ENCODE measurements around the gene NCOR1. TPM values are rescaled to one million over a fixed set of nuclear protein-coding genes. Genes with fewer than 3 reads are reported as not detected.

NCOR1 gene
- total and polyA plus RNA-seq, 10 of the 15 experiments (the other 5 are each of a cell fraction or from before 2014, with no cell fraction given) = 34.5 to 135 (median 82.9) TPM

GRCh38 chr17:15981208-15981607 lies 234.1 kb downstream of the NCOR1 start:
- no peaks in the 10 kb centered on the region for H3K9me3 ChIP-seq (replicated peaks; ENCODE audit: control insufficient read depth, insufficient read depth, low read length)
- ChIA-PET SMC1A (ENCODE audit: uncharacterized antibody, unreplicated experiment) (interaction anchor here (0.7 to 1.8 kb wide), 2 partner anchors 17 to 23 kb away, joined by 3 to 5 read pairs; no protein-coding TSS in a partner anchor), RAD21 (ENCODE audit: unreplicated experiment) (interaction anchor here (0.7 kb wide), 1 partner anchor 232 kb away, joined by 3 read pairs; no protein-coding TSS in a partner anchor), POLR2A (no interaction called here), CTCF (no interaction called here)
- 5% methylated on average over 2 of the region's 2 CpGs for WGBS (ENCODE audit: insufficient coverage, insufficient replicate concordance, low lambda C conversion rate, missing lambda C conversion rate)
- in situ Hi-C loops (cut with MboI) (loop anchor here (25.0 kb wide), 2 partner anchors 419 to 719 kb away; partner anchors contain the start of genes PMP22 and TVP23C), intact Hi-C loops (cut with micrococcal nuclease; ENCODE audit: unreplicated experiment) (no loop called here)
- DNase-seq (ENCODE audit: low read depth, low spot score) (peak; percentile 55), ATAC-seq (peak; percentile 98), FAIRE-seq (peak; percentile 80)
- H3K4me3 ChIP-seq = no peak overlapping the region
- BruUV-seq (replicated peaks) = no TSS peak
- H3K4me1 ChIP-seq (ENCODE audit: control insufficient read depth, insufficient read depth, low read length) = peaks cover 17% of the 10 kb centered on the region
- H3K4me2 ChIP-seq (ENCODE audit: control insufficient read depth, insufficient read depth) = peak overlapping the region; percentile 56
- H3K27ac ChIP-seq (ENCODE audit: control insufficient read depth, insufficient read depth) = no peak overlapping the region
- no peak overlapping the region for H2AFZ ChIP-seq (ENCODE audit: control insufficient read depth, low read depth, low read length)
- H4K20me1 ChIP-seq (ENCODE audit: control insufficient read depth, insufficient read depth) = 0 out of 2 replicates have a peak, but pooled peaks cover 3% of the 10 kb centered on the region
- H3K9ac ChIP-seq (ENCODE audit: control insufficient read depth, insufficient read depth, low read length) = no peak overlapping the region
- no peaks in the 10 kb centered on the region for H3K36me3 ChIP-seq (ENCODE audit: control insufficient read depth in 2 of 2, insufficient read depth in 2 of 2, low read length in 1 of 2)
- H3K79me2 ChIP-seq (ENCODE audit: control insufficient read depth, insufficient read depth, low read length) = no peaks in the 10 kb centered on the region
- no peaks in the 10 kb centered on the region for H3K27me3 ChIP-seq (replicated peaks in 1 of 2; ENCODE audit: control insufficient read depth in 2 of 2, insufficient read depth in 2 of 2, low read length in 1 of 2)
- peak in 1 of 2 experiments; percentile 47; a peak in 1 of 4 replicates for TF ChIP-seq ETV6 (conservative IDR thresholded peaks at IDR 0.05 in 1 of 2, IDR thresholded peaks at IDR 0.05 in 1 of 2; ENCODE audit: borderline replicate concordance in 1 of 2, low read depth in 1 of 2)
- TF ChIP-seq, protein P1, sequence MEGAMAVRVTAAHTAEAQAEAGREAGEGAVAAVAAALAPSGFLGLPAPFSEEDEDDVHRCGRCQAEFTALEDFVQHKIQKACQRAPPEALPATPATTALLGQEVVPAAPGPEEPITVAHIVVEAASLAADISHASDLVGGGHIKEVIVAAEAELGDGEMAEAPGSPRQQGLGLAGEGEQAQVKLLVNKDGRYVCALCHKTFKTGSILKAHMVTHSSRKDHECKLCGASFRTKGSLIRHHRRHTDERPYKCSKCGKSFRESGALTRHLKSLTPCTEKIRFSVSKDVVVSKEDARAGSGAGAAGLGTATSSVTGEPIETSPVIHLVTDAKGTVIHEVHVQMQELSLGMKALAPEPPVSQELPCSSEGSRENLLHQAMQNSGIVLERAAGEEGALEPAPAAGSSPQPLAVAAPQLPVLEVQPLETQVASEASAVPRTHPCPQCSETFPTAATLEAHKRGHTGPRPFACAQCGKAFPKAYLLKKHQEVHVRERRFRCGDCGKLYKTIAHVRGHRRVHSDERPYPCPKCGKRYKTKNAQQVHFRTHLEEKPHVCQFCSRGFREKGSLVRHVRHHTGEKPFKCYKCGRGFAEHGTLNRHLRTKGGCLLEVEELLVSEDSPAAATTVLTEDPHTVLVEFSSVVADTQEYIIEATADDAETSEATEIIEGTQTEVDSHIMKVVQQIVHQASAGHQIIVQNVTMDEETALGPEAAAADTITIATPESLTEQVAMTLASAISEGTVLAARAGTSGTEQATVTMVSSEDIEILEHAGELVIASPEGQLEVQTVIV (IDR thresholded peaks at IDR 0.05; ENCODE audit: borderline replicate concordance, partially characterized antibody) = no peak
- TF ChIP-seq, protein P2, sequence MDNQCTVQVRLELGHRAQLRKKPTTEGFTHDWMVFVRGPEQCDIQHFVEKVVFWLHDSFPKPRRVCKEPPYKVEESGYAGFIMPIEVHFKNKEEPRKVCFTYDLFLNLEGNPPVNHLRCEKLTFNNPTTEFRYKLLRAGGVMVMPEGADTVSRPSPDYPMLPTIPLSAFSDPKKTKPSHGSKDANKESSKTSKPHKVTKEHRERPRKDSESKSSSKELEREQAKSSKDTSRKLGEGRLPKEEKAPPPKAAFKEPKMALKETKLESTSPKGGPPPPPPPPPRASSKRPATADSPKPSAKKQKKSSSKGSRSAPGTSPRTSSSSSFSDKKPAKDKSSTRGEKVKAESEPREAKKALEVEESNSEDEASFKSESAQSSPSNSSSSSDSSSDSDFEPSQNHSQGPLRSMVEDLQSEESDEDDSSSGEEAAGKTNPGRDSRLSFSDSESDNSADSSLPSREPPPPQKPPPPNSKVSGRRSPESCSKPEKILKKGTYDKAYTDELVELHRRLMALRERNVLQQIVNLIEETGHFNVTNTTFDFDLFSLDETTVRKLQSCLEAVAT (IDR thresholded peaks at IDR 0.05) = no peak
- TF ChIP-seq FOXM1 (IDR thresholded peaks at IDR 0.05; ENCODE audit: low read depth, low read length) = 0 out of 2 replicates have a peak, but pooled peaks have one; percentile 18
- peak; percentile 69 for TF ChIP-seq NFIC (IDR thresholded peaks at IDR 0.05; ENCODE audit: low read depth, low read length)
- peak; percentile 49; the same call in 1 of the 2 replicates for TF ChIP-seq ATF2 (IDR thresholded peaks at IDR 0.05; ENCODE audit: low read length)
- TF ChIP-seq ZZZ3 (IDR thresholded peaks at IDR 0.05; ENCODE audit: control insufficient read depth, insufficient read length, low read depth) = no peak
- TF ChIP-seq CREB1 (IDR thresholded peaks at IDR 0.05; ENCODE audit: low read depth) = no peak
- TF ChIP-seq CBX5 (IDR thresholded peaks at IDR 0.05; ENCODE audit: low read depth) = no peak
- TF ChIP-seq MTA2 (IDR thresholded peaks at IDR 0.05; ENCODE audit: low read depth) = peak; percentile 28; the same call in 1 of the 2 replicates
- peak in 1 of 2 experiments; percentile 38; a peak in 2 of 4 replicates for TF ChIP-seq EP300 (IDR thresholded peaks at IDR 0.05; ENCODE audit: borderline replicate concordance in 1 of 2, control insufficient read depth in 1 of 2, low read depth in 2 of 2, low read length in 2 of 2)
- TF ChIP-seq, protein P3, sequence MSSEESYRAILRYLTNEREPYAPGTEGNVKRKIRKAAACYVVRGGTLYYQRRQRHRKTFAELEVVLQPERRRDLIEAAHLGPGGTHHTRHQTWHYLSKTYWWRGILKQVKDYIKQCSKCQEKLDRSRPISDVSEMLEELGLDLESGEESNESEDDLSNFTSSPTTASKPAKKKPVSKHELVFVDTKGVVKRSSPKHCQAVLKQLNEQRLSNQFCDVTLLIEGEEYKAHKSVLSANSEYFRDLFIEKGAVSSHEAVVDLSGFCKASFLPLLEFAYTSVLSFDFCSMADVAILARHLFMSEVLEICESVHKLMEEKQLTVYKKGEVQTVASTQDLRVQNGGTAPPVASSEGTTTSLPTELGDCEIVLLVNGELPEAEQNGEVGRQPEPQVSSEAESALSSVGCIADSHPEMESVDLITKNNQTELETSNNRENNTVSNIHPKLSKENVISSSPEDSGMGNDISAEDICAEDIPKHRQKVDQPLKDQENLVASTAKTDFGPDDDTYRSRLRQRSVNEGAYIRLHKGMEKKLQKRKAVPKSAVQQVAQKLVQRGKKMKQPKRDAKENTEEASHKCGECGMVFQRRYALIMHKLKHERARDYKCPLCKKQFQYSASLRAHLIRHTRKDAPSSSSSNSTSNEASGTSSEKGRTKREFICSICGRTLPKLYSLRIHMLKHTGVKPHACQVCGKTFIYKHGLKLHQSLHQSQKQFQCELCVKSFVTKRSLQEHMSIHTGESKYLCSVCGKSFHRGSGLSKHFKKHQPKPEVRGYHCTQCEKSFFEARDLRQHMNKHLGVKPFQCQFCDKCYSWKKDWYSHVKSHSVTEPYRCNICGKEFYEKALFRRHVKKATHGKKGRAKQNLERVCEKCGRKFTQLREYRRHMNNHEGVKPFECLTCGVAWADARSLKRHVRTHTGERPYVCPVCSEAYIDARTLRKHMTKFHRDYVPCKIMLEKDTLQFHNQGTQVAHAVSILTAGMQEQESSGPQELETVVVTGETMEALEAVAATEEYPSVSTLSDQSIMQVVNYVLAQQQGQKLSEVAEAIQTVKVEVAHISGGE (CRISPR knock-in tag; IDR thresholded peaks at IDR 0.05) = no peak
- peak; percentile 22; the same call in 1 of the 2 replicates for TF ChIP-seq PAX5 (IDR thresholded peaks at IDR 0.05; ENCODE audit: borderline replicate concordance, low read depth, low read length)
- peak; percentile 92 for TF ChIP-seq RUNX3 (IDR thresholded peaks at IDR 0.05; ENCODE audit: low read length)

Measured in GM12878 (cell line).